Lower lobe of right lung (tissue), 2 donors: ENCODE measurements around the gene PNKD. TPM values are rescaled to one million over a fixed set of nuclear protein-coding genes. Genes with fewer than 3 reads are reported as not detected.

ENCODE experiments used
- ATAC-seq, 2 donors: fragments of 200-7000 bp; cut with Tn5 transposase; one replicate each; pipeline ENCODE4 v1.9.1; 2020 to 2022; ENCODE audit warnings: mild to moderate bottlenecking in 2 of 2, moderate library complexity in 2 of 2
- DNase-seq: peaks from one replicate; pipeline ENCODE4 v3.0.0-alpha.2; 2020
- H3K27ac ChIP-seq: fragments of 200-600 bp; one replicate; pipeline ENCODE4 v1.8.0; 2022
- H3K27me3 ChIP-seq: fragments of 200-600 bp; one replicate; pipeline ENCODE4 v1.8.0; 2022; ENCODE audit warnings: low read depth
- H3K36me3 ChIP-seq: fragments of 200-600 bp; one replicate; pipeline ENCODE4 v1.8.0; 2022; ENCODE audit warnings: mild to moderate bottlenecking
- H3K4me1 ChIP-seq: fragments of 200-600 bp; one replicate; pipeline ENCODE4 v1.8.0; 2022
- H3K4me3 ChIP-seq: fragments of 200-600 bp; one replicate; pipeline ENCODE4 v1.8.0; 2022; ENCODE audit warnings: mild to moderate bottlenecking
- H3K9me3 ChIP-seq: fragments of 200-600 bp; one replicate; pipeline ENCODE4 v1.8.0; 2022
- intact Hi-C: fragments of 100-400 bp; cut with DNase I; formaldehyde crosslinking; loops from one replicate; pipeline ENCODE4 v1.11.0; 2022
- total RNA-seq: library from RNA; stranded (reverse); fragmentation: NEBNext Ultra II Directional; extraction: Animal tissue kit (Norgen Biotek cat#: 25700); gene quantifications from one replicate; pipeline ENCODE4 v1.2.1, GENCODE V29; 2021
- TF ChIP-seq, protein P1 (sequence below): fragments of 200-600 bp; IDR thresholded peaks from one replicate; pipeline ENCODE4 v1.8.0; 2022; ENCODE audit warnings: antibody characterized with exemption, mild to moderate bottlenecking
- donor health status: DM: no; HTN: yes; CAD: no; lungs with severe emphysema.

Gene PNKD
- total RNA-seq, 1 donor from 2014 or later, result 65.8 TPM

- Histone ChIP-seq H3K9me3 (no peaks in the 10 kb centered on the region), H3K4me3 (no peak overlapping the region), H3K4me1 (peaks cover 49% of the 10 kb centered on the region), H3K27ac (no peak overlapping the region), H3K36me3 (peaks cover 53% of the 10 kb centered on the region), H3K27me3 (no peaks in the 10 kb centered on the region)
- TF ChIP-seq, protein P1, sequence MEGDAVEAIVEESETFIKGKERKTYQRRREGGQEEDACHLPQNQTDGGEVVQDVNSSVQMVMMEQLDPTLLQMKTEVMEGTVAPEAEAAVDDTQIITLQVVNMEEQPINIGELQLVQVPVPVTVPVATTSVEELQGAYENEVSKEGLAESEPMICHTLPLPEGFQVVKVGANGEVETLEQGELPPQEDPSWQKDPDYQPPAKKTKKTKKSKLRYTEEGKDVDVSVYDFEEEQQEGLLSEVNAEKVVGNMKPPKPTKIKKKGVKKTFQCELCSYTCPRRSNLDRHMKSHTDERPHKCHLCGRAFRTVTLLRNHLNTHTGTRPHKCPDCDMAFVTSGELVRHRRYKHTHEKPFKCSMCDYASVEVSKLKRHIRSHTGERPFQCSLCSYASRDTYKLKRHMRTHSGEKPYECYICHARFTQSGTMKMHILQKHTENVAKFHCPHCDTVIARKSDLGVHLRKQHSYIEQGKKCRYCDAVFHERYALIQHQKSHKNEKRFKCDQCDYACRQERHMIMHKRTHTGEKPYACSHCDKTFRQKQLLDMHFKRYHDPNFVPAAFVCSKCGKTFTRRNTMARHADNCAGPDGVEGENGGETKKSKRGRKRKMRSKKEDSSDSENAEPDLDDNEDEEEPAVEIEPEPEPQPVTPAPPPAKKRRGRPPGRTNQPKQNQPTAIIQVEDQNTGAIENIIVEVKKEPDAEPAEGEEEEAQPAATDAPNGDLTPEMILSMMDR, result no peak
- ATAC-seq, result no peak
- no peak for DNase-seq
- intact Hi-C loops, result no loop called here
Observed at GRCh38 chr2:218256612-218257350, 13.5 kb upstream of the PNKD start.

DNA sequence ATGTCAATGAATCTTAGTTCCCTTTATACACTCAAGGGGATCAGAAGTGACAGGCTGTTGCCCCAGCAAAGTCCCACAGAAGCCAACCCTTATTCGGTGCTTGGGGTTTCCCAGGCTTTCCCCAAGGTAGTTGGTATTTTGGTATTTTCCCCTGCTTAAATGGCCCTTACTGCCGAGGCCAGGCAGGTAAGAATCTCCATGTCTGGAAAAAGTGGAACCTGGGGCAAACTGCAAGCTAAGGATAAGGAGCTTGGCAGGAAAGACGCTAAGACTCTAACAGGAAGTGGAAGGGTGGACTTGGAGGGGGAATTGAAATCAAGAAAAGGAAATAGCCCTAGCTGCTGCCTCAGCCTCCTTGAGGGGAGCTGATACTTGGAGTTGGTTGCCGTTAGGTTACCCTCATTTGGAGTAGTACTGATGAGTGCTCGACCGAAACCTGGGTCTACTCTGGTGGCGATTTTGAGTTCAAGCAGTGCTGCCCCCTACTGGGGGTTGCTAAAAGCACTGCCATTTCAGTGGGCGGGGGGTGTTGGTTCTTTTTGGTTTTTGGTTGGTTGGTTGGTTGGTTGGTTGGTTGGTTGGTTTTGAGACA, 12.8 kb upstream of the PNKD start:
- Histone ChIP-seq H3K4me1 (peaks cover 57% of the 10 kb centered on the region), H3K27ac (peak overlapping the region; percentile 1), H3K36me3 (peaks cover 49% of the 10 kb centered on the region), H3K27me3 (no peaks in the 10 kb centered on the region), H3K4me3 (no peak overlapping the region), H3K9me3 (no peaks in the 10 kb centered on the region)
- DNase-seq (peak; percentile 51), ATAC-seq (peak; percentile 32 to 68)
- intact Hi-C loops, result no loop called here
- TF ChIP-seq, protein P1, result peak; percentile 52

- TF ChIP-seq, protein P1, result no peak
- H3K27me3 ChIP-seq, result no peaks in the 10 kb centered on the region
- peaks cover 73% of the 10 kb centered on the region for H3K4me1 ChIP-seq
- DNase-seq, result peak; percentile 60
- intact Hi-C loops, result no loop called here
- H3K36me3 ChIP-seq, result peaks cover 49% of the 10 kb centered on the region
- no peaks in the 10 kb centered on the region for H3K9me3 ChIP-seq
- H3K27ac ChIP-seq, result peak overlapping the region; percentile 82
- H3K4me3 ChIP-seq, result no peak overlapping the region
- ATAC-seq, result peak; percentile 70 to 72
Observed at GRCh38 chr2:218259099-218259961, 11.0 kb upstream of the PNKD start.

GRCh38 chr2:218260166-218260565, 10.2 kb upstream of the PNKD start:
- intact Hi-C loops, result no loop called here
- TF ChIP-seq, protein P1, result no peak
- no peak overlapping the region for H3K4me3 ChIP-seq
- peaks cover 49% of the 10 kb centered on the region for H3K36me3 ChIP-seq
- peak overlapping the region; percentile 82 for H3K27ac ChIP-seq
- H3K9me3 ChIP-seq, result no peaks in the 10 kb centered on the region
- H3K4me1 ChIP-seq, result peaks cover 81% of the 10 kb centered on the region
- H3K27me3 ChIP-seq, result no peaks in the 10 kb centered on the region
- no peak for DNase-seq
- ATAC-seq, result no peak

DNA sequence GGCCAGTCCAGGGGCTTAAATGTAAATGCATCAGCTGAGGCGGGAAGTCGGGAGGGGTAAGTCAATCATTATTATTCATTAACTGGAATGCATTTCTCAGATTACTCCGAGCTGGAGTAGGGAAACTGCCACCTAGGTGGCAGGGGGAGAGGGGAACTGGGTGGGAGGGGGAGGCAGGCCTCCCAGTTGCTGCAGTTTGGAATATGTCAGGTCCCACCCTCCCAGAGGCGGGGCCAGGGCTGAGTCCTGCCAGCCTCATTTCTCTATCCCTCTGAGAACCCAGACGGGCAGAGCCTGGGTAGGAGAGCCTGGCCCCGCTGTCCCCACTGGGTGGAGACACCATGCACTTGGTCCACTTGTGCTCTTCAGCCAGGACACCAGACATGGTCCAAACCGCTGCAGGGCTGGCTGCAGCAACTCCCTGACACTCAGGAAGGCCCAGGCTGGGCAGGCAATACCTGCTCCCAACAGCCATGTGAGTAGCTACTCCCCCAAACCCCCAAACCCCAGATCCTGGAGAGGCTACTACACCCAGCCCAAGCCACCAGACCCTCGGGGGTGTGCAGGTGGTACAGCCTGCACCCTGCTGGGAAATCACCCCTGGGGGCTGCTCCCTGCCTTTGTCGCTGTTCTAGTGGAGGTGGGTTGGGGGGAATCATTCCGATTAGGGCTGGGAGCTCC, 9.4 kb upstream of the PNKD start, which contains the start of gene GPBAR1:
Gene GPBAR1, plus strand, starts transcription at position 274 of the 681 bp plus-strand sequence. CDS start 1,710 bp downstream, outside the sequence.
- intact Hi-C loops, result no loop called here
- Histone ChIP-seq H3K9me3 (no peaks in the 10 kb centered on the region), H3K4me1 (peaks cover 81% of the 10 kb centered on the region), H3K4me3 (no peak within 1 kb of the TSS), H3K36me3 (peaks cover 49% of the 10 kb centered on the region), H3K27me3 (no peaks in the 10 kb centered on the region), H3K27ac (peak within 1 kb of the TSS; percentile 82)
- DNase-seq, result peak; percentile 62
- peak; percentile 6 to 35 for ATAC-seq
- TF ChIP-seq, protein P1, result peak; percentile 10
